NCI-H345 (cell line): Measurements from ENCODE around the gene TXNDC2.

Experiments used
- DNase-seq: peaks from one replicate; lab custom pipeline; 2025; lab: John Stamatoyannopoulos, UW

The TXNDC2 gene

DNA sequence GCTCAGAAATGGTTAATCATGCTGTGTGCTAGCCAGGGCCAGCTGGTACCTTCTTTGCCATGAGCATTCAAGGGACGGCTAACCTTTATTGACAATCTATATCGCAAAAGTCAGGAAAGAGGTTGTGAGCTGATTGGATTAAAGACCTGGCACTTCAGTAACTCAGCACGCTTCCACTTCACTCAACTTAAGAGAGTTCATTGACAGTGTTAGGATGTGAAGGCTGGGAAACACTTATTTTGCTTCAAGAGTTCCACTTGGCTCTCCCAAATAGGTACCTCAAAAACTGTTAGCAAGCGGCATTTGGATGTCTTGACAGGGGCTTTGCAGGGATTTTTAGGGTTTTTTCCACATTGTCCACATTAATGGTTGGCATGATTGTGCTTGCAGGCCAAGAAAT is 25.1 kb upstream of the TXNDC2 start:
- DNase-seq = no peak

DNA sequence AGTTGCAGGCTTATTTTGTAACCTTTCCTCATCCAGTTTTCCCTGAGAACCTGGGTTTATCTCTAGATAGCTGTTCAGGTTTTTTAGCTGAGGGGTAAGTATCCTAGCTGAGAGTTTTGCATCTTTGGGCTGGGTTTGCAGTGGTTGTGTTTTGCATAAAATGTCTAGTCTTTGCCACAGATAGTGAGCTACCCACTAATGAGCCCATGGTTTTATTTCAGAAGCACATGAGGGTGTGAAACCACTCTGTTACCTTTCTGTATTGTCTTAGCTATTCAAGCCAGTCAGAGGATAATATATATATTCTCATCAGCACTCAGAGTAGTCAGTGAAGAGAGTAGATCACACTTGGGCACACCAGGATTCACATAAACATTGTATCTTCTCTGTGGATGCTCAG is 24.6 kb upstream of the TXNDC2 start:
- no peak for DNase-seq

DNA sequence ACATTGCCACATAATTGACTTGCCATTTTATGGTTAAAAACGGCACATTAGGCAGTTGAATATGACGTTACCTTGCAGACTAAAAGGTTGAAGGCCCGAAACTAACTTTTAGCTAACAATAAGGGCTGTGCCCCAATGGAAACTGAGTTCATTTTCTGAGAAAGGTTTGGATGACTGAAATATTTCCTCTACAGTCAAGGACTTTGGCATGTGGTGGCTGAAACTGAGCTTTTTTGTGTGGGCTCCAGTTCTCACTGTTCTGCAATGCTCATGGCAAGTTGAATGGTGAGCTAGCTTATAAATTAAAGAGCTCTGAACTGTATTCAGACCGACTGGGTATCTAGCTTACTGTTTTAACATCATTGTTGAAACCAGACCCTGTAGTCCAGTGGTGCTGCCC is 23.8 kb upstream of the TXNDC2 start:
- no peak for DNase-seq

DNA sequence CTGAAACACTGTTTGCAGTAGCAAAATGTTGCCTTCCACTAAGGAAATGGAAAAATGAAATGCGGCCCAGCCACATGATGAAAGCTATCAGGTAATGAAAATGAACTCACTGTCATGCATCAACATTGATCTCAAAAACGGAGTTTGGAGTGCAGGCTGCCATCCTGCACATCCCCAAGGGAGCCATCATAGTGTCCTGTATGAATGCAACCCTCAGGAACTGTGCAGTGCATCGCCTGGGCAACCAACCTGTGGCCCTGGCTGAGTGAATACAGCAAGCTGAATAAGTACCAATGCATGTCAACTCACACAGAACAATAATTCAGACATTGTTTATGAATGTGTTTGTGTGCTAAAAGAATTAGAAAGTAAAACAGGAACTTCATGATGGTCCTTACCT is 23.1 kb upstream of the TXNDC2 start:
- DNase-seq = peak; percentile 26

DNA sequence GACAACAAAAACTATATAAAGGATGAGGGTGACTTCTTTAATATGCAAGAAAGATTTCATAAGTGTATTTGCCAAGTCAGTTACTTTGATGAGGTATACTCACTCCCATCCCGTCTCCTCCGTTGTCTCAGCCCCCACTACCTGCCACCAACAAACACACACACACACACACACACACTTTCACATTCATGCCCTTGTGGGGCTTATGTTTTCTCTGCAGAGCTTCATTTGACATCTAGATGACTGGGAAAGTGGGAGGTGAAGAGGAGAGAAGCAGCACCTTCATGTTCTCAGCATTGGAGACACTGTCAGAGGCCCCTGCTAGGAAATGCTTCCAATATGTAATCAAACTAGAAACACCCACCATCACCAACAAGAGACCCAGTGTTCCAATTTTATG is 22.5 kb upstream of the TXNDC2 start:
- DNase-seq = no peak

DNA sequence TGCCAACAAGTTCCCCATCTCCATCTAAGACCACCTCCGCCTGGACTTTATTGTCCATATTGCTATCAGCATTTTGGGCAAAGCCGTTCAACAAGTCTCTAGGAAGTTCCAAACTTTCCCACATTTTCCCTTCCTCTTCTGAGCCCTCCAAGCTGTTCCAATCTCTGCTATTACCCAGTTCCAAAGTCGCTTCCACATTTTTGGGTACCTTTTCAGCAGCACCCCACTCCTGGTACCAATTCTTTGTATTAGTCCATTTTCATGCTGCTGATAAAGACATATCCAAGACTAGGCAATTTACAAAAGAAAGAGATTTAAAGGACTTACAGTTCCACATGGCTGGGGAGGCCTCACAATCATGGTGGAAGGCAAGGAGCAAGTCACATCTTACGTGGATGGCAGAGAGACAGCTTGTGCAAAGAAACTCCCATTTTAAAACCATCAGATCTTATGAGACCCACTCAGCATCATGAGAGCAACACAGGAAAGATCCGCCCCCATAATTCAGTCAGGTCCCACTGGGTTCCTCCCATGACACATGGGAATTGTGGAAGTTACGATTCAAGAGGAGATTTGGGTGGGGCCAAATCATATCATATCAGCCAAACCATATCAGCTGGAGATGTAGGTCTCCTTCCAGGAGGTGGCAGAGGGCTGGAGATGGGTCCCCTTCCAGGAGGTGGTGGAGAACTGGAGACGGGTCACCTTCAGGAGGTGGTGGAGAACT is 19.8 kb upstream of the TXNDC2 start:
- DNase-seq = no peak

DNA sequence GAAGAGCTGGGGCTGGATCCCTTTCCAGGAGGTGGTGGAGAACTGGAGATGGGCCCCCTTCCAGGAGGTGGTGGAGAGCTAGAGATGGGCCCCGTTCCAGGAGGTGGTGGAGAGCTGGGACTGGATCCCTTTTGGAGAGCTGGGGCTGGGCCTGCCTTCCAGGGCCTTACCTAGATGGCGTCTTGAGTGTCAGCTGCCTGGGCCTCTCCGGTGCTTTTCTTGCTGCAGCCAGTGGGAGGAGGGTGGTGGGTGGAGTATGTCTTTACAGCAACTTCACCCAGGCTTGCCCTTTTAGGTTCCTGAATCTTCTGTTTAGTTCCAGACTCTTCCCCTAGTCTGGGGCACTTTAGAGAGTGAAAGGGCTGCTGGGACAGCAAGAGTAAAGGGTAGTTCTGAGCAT is 19.1 kb upstream of the TXNDC2 start:
- DNase-seq = no peak

DNA sequence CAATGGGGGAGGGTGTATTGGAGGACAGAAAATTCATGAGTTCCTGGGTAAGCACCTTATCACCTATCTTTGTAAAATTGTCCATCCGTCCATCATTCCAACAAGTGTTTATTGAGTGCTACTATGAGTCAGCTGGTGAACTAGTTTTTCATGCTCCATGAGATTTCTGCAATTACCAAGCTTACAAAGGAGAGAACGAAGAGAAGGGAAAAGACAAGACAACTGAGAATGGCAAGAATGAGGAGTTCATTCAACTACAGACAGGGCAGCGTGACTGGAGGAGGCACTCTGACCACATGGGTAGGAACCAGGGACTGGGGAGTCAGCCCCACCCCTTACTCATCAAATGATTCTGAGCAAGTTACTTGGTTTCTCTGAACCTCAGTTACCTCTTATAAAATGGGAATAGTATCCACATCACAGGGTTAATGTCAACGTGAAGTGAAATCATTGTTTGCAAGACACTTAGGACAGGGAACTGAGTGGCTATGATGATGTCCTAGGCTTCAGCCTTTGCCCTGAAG is 18.6 kb upstream of the TXNDC2 start:
- DNase-seq = no peak

DNA sequence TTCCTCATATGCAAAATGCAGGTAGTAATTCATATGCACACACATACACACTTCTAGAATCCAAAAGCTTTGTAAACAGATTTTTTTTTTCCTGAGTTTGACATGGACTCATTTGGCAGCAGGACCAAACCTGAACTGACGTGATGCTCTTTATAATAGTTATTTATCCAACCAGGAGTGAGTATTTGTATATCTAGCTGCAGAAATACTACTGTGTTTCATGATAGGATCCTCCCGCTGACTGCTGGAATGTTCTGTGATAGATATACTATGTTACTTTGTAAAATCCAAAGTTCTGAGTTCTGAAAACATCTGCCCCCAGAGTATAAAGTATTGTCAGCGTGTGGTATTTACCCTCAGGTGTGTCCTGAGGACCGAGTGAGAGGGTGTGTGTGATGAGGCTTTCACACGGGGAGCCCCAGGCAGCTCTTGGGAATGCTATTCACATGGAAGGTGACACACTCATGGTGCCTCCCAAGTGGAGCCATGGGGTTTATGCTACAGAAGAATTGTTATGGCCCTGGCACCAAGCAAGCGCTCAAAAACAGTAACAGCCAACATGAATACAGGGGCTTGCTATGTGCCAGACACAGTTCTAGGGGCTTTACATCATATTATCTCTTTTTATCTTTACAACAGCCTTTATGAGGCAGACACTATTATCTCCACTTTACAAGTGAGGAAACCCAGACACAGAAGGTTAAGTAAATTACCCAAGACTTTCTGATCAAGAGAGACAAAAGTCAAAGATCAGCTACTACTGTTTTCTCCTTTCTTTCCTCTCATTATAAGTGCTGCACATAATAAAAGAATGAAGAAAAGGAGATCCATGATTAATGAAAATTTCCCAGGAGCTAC is 16.7 kb upstream of the TXNDC2 start:
- peak; percentile 50 for DNase-seq

DNA sequence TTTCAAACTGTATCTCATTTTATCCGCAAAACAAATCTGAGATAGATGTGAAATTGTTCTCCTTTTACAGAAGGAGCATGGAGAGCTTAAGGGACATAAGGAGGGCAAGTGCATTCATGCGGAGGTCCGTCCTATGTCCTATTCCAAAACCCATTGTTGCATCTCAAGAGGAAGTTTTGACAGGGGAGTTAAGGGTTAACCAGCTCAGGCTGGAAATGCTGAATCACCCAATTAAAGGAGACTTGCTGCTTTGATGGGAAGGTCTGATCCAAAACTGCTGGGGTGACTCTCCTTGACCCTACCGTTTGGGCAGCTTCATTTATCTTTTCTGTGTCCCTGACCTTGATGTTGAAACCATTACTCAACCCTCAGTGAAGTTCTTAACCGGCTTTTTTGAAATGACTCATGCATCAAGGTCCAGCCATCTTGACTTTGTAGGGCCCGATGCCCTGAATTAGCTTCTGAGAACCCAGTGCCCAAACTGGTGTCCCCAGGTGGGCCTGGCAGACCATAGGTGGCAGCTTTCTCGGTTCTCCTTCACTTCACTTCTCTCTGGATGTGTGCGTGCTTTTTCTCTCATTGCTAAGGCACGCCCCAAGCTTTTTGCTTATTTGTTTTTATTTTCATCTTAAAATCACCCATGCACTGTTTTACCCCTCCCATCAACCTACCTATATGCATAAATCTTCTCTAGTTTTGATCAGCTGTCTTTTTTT is 15.9 kb upstream of the TXNDC2 start:
- no peak for DNase-seq

DNA sequence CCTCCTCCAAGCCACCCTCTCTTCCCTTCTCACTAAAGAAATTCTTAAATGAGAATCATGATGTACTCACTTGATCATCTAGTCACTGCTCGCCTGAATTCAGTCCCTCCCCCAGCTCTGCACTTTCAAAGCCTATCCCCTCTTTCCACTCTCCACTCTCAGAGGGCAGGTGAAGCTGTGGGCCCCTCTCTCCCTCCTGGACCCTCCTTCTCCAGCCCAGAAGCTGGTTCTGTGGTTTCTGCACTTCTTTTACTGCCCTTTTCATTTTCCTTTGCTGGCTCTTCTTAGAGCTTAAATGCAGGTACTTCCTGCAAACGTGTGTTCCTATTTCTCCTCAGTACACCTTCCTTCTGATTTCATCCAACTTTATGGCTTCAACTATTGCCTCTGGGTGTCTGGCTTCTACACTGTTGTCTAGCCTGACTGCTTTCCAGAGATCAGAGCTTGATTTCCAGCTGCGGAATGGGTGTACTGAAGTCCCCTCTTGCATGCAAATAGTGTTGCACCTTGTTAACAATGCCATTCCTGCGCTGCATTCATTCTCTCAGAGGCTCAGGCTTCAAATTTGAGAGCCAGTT is 15.3 kb upstream of the TXNDC2 start:
- DNase-seq = no peak

DNA sequence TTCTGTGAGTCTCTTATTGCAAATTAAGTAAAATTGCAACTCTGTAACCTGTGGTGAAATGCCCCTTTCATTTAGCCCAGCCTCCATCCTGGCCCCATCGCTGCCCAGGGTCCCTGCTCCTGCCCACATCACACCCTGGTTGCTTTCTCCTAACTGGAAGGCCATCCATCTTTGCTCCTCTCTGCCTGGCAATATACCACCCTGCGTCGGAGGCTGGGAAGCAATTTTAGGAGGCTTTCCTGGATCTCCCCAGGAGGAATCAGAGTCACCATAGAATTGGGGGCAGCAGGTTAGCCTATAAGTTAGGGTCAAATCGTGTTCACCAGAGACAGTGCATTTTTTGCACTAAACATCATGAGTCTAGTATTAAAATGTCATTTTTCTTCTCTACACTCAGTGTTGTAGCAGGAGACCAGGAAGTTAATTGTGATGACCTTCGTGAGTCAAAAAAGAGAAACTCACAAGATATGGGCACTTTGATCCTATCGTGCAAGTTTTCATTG is 14.5 kb upstream of the TXNDC2 start:
- DNase-seq = no peak

DNA sequence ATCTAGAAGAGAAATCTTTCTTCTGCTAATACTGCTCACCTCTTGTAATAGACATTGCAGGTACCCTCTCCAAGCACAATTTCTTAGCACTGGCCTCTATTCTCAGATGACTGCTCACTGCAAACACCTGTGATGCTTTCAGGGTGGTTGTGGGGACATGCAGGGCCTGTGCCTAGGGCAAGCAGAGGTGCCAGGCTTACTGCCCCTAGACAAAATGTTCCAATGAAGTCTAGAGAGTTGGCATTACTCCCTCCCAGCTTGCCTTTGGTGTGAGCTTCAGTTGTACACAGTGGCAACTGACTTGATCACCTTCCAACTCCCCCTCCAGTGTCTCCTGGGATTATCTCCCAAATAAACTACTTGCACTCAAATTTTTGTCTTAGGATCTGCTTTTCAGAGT is 12.9 kb upstream of the TXNDC2 start:
- DNase-seq = no peak

DNA sequence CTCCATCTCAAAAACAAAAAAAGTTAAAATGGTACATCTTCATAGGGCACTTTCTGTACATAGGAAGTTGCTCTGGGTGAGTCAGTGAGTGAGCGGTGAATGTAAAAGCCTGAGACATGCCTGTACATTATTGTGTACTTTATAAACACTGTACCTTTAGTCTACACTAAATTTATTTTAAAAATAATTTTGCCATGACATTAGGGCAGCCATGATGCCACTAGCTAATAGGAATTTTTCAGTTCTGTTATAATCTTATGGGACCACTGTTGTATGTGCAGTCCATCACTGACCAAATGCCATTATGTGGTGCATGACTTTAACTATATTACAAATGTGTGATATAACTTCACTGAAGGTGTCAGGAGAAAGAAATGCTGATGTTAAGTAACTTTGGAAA is 11.0 kb upstream of the TXNDC2 start:
- no peak for DNase-seq

DNA sequence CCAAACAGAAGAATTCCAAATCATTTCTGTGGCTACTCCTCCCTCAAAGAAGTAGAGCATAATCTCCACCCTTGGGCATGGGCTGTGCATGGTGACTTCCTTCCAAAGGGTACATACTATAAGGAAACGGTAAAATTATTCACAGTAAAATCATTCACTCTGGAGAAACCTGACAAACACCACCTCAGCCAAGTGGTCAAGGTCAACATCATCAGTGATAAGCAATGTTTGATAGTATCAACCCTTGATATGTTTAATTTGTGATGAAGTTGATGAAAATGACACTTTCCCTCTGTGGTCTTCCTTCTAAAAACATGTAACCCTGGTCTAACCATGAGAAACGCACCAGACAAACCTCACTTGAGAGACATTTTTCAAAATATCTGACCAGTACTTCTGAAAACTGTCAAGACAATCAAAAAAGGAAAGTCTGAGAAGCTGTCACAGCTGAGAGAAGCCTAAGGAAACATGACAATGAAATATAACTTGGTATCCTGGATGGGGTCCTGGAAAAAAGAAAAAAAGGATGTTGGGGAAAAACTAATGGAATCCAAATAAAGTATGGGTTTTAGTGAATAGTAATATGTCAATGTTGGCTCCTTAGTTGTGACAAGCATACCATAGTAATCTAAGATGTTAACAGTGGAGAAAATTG is 9.4 kb upstream of the TXNDC2 start:
- no peak for DNase-seq

DNA sequence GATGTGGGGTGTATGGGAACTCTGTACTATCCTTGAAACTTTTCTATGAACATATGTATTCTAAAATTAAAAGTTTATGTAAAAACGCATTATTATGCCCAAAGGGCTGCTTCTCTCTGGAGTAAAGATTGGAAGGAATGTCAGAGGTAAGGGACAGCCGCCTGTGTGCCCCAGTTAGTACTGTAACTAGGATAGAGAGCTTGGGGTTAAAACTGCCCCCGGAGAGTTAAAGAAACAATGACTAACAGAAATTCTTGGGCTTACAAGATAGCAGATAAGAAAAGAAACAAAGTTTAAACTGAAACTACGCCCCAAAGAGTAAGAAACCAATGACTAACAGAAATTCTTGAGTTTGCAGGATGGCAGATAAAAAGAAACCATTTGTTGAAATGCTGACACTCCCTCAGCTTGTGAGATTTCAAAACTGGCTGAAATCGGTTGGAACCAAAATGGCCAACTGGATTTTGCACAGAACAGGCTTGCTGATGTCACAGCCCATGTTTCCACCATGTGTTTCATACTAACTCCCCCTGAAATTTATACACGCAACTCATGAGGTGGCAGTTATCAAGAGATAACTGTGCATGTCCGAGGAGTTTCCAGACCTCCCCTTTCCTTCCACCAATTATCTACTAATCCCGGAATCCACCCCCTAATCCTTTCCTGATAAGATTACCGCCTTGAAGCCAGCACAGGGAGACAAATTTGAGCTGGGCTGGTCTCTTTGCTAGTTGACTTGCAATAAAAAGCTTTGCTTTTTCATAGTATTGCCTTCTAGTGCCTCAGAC is 8.7 kb upstream of the TXNDC2 start:
- no peak for DNase-seq

DNA sequence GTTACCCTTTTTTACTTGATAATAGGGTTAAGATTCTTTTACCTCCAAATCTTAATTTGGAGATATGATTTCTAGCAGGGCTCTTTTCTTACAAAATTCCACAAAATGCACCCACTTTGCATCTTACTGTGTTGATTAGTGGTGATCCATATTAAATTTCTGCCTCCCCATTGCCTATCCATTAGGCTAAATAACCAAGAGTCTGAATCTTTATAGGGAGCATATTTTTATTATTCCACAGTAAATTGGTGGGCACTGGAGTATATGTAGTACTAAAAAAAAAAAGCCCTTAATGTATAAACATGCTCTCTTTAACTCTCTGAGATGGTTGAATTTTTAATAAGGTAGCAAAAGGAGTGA is 8.1 kb upstream of the TXNDC2 start:
- DNase-seq = no peak

DNA sequence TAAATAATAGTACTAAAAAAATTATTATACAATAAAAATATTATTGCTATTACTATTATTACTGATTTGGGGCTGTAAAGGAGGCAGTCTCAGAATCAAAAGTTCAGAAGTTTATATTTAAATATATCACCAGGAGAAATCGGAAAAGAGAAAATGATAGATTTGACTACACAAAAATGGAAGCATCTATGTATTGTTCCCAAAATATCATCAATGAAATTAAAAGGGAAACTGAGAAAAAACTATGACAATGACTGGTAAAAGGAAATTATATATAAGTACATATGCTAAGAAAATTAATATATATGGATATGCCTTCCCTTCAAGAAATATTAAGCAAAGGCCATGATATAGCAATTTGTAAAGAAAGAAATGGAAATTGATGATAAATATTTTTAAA is 7.7 kb upstream of the TXNDC2 start:
- DNase-seq = no peak

DNA sequence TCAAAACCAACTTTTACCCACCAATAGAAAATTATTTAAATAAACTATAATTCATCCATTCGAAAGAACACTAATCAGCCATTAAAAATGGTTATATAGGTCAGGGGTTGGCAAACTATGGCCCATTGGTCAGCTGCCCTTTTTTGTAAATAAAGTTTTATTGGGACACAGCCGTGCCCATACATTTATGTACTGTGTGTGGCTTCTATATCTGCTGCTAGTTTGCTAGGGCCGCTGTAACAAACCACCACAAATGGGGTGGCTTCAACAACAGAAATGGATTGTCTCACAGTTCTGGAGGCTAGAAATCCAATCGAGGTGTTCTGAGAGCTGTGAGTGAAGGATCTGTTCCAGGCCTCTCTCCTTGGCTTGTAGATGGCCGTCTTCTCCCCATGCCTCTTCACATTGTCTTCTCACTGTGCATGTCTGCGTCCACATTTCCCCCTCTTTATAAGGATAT is 7.0 kb upstream of the TXNDC2 start:
- DNase-seq = no peak

DNA sequence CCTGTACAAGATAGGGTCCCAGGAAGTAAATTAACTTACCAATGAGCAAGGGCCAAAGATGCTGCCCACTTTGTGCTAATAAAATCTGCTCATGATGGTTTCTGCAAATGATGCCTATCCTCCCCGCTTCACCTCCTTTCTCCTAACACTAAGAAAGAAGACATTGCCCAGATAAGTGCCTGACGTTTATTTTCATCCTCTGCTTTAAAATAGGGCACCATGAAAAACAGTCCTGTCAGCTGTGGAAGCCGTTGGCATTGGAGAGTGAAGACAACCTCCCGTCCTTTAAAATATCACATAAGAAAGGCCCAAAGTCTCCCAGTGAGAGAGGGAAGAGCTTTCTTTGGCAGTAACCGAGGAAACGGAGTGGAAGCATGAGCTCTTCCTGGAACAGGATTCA is 1.7 kb upstream of the TXNDC2 start:
- no peak for DNase-seq
